B cell (primary cell): ENCODE measurements around the gene BNIP2. TPM values are rescaled to one million over a fixed set of nuclear protein-coding genes. Genes with fewer than 3 reads are reported as not detected.
A peak's percentile ranks its signal among the peaks of the same experiment; 100 is the strongest.

ENCODE experiments used
- ATAC-seq: fragments of 200-7000 bp; cut with Tn5 transposase; one replicate; pipeline ENCODE4 v1.10.0; 2021; ENCODE audit warnings: low read depth, mild to moderate bottlenecking, moderate number of reproducible peaks, moderate library complexity
- CTCF ChIA-PET: fragments of 350-600 bp; sonication (Branson Sonifier 250); formaldehyde crosslinking; loops from one replicate; lab custom pipeline; 2021; ENCODE audit warnings: antibody characterized with exemption, inconsistent platforms; lab: Charles Lee
- POLR2A ChIA-PET: fragments of 350-600 bp; sonication (Branson Sonifier 250); formaldehyde crosslinking; loops from one replicate; lab custom pipeline; 2021; ENCODE audit warnings: antibody characterized with exemption; lab: Charles Lee
- DNase-seq: peaks from one replicate; pipeline ENCODE4 v3.0.0; 2013
- H2AFZ ChIP-seq: 2 replicates; pipeline ENCODE4 v1.6.1; 2012; ENCODE audit warnings: mild to moderate bottlenecking, low read depth, low read length; ENCODE audit not compliant: insufficient read depth, poor library complexity, severe bottlenecking
- H3K27ac ChIP-seq, 2 donors: 1 replicate in 1 of 2; 2 replicates in 1 of 2; pipeline ENCODE4 v1.5.1; 2012 to 2013; ENCODE audit warnings: low read length in 2 of 2, mild to moderate bottlenecking in 2 of 2, moderate library complexity in 1 of 2
- H3K27me3 ChIP-seq, 4 experiments: fragments of 200-600 bp in 1 of 4; sonication (generic) in 1 of 4; replicated peaks in 1 of 4; 1 replicate in 2 of 4; 2 replicates in 2 of 4; pipeline versions ENCODE4 v1.6.1 to v1.7.0; 2013 to 2016; ENCODE audit warnings: low read length in 3 of 4, mild to moderate bottlenecking in 2 of 4, mixed read lengths in 1 of 4, moderate library complexity in 1 of 4; ENCODE audit not compliant: insufficient read depth in 4 of 4, control insufficient read depth in 3 of 4; ENCODE audit errors: control extremely low read depth in 1 of 4
- H3K36me3 ChIP-seq, 2 experiments: replicated peaks in 1 of 2; 1 replicate in 1 of 2; 2 replicates in 1 of 2; pipeline versions ENCODE4 v1.6.1 to v1.7.1; 2013; ENCODE audit warnings: low read length in 1 of 2; ENCODE audit not compliant: insufficient read depth in 2 of 2, control insufficient read depth in 1 of 2; ENCODE audit errors: control extremely low read depth in 1 of 2, extremely low read depth in 1 of 2
- H3K4me1 ChIP-seq, 2 donors: fragments of 200-600 bp in 1 of 2; sonication (generic) in 1 of 2; 1 replicate in 1 of 2; 2 replicates in 1 of 2; pipeline versions ENCODE4 v1.5.1 to v1.6.1; 2013 to 2017; ENCODE audit warnings: low read length in 2 of 2; ENCODE audit not compliant: control insufficient read depth in 2 of 2, insufficient read depth in 2 of 2
- H3K4me2 ChIP-seq: replicated peaks from 2 replicates; pipeline ENCODE3; 2012; ENCODE audit warnings: mild to moderate bottlenecking, low read depth, low read length; ENCODE audit not compliant: poor library complexity, severe bottlenecking
- H3K4me3 ChIP-seq, 5 experiments: fragments of 200-600 bp in 1 of 5; sonication (generic) in 1 of 5; 1 replicate in 3 of 5; 2 replicates in 2 of 5; pipeline versions ENCODE4 v1.5.1 to v1.7.0; 2011 to 2016; ENCODE audit warnings: low read length in 4 of 5, mild to moderate bottlenecking in 4 of 5, low read depth in 2 of 5, control low read depth in 1 of 5, moderate library complexity in 1 of 5; ENCODE audit not compliant: insufficient read depth in 1 of 5; ENCODE audit errors: control extremely low read depth in 1 of 5, extremely low read depth in 1 of 5
- H3K79me2 ChIP-seq: fragments of 200-600 bp; sonication (generic); one replicate; pipeline ENCODE4 v1.6.0; 2016; ENCODE audit warnings: low read length; ENCODE audit not compliant: control insufficient read depth, insufficient read depth
- H3K9ac ChIP-seq: fragments of 200-600 bp; sonication (generic); 2 replicates; pipeline ENCODE4 v1.6.1; 2017; ENCODE audit warnings: mild to moderate bottlenecking, low read length, moderate library complexity
- H3K9me3 ChIP-seq, 3 donors: one replicate each; pipeline versions ENCODE4 v1.6.1 to v1.7.1; 2013; ENCODE audit warnings: low read length in 2 of 3; ENCODE audit not compliant: control insufficient read depth in 2 of 3, insufficient read depth in 1 of 3; ENCODE audit errors: control extremely low read depth in 1 of 3
- H4K20me1 ChIP-seq: 2 replicates; pipeline ENCODE4 v1.6.0; 2012; ENCODE audit warnings: mild to moderate bottlenecking, low read length; ENCODE audit not compliant: insufficient read depth, control insufficient read depth, poor library complexity, severe bottlenecking
- H3K27ac Mint-ChIP-seq: one replicate; pipeline ENCODE4 v1.8.0; 2021; ENCODE audit warnings: mixed read lengths
- H3K27me3 Mint-ChIP-seq: one replicate; pipeline ENCODE4 v1.8.0; 2021; ENCODE audit warnings: mixed read lengths
- H3K4me1 Mint-ChIP-seq: one replicate; pipeline ENCODE4 v1.8.0; 2021; ENCODE audit warnings: mixed read lengths
- H3K4me3 Mint-ChIP-seq: one replicate; pipeline ENCODE4 v1.8.0; 2021; ENCODE audit warnings: mixed read lengths
- H3K9me3 Mint-ChIP-seq: one replicate; pipeline ENCODE4 v1.8.0; 2022; ENCODE audit warnings: mixed read lengths; ENCODE audit not compliant: insufficient read depth
- CTCF ChIP-seq: fragments of 200-600 bp; IDR thresholded peaks from one replicate; pipeline ENCODE4 v1.8.0; 2022; ENCODE audit warnings: antibody characterized with exemption, mild to moderate bottlenecking
- EZH2 ChIP-seq: IDR thresholded peaks from 2 replicates; pipeline ENCODE4 v1.6.1; 2012; ENCODE audit warnings: borderline replicate concordance, low read depth, mild to moderate bottlenecking, moderate library complexity, low read length; ENCODE audit not compliant: insufficient read depth, poor library complexity, severe bottlenecking
- WGBS: methylation state at CpG from one replicate; pipeline ENCODE4 v1.1.5; 2013; ENCODE audit warnings: missing lambda C conversion rate; ENCODE audit not compliant: insufficient coverage; 5-methylcytosine and 5-hydroxymethylcytosine counted together
- intact Hi-C: fragments of 100-400 bp; cut with micrococcal nuclease; formaldehyde crosslinking; loops from one replicate; pipeline ENCODE4 v1.10.0; 2022
- polyA plus RNA-seq: library from polyadenylated mRNA; depleted of rRNA; stranded (reverse); fragments of >200 nt; gene quantifications from 2 replicates; pipeline ENCODE4 v1.2.3, GENCODE V29; 2012
- total RNA-seq, 2 donors: library from RNA; stranded (reverse); fragments of 120-200 nt in 1 of 2; gene quantifications; 1 replicate in 1 of 2; 2 replicates in 1 of 2; pipeline versions ENCODE4 v1.2.3 to v1.2.4, GENCODE V29; 2013 to 2022

The BNIP2 gene
- total and polyA plus RNA-seq, 2 donors (not counting 1 experiment from before 2014, with no cell fraction given): 21.3 to 91.2 TPM

- POLR2A ChIA-PET: interaction anchor here (0.5 kb wide), 1 partner anchor 772 kb away, joined by 4 read pairs; no protein-coding TSS in a partner anchor
Measured at GRCh38 chr15:59654046-59654445, 35.1 kb downstream of the BNIP2 start.

More at GRCh38 chr15:59654046-59654445, 35.1 kb downstream of the BNIP2 start:
- Histone ChIP-seq H3K36me3 (peaks cover 24 to 42% of the 10 kb centered on the region in 2 experiments), H3K27me3 (no peaks in the 10 kb centered on the region), H3K9me3 (peaks cover 0 to 2% (median 0%) of the 10 kb centered on the region in 3 donors), H2AFZ (no peak overlapping the region), H3K4me3 (no peak overlapping the region), H3K9ac (no peak overlapping the region), H3K4me1 (peaks cover 19 to 27% of the 10 kb centered on the region in 2 donors), H3K4me2 (no peak overlapping the region), H3K79me2 (peaks cover 53% of the 10 kb centered on the region), H3K27ac (peak overlapping the region in 1 of 2 donors; percentile 14), H4K20me1 (peaks cover 31% of the 10 kb centered on the region)
- no peak for TF ChIP-seq EZH2
- TF ChIP-seq CTCF: no peak
- Mint-ChIP-seq H3K27ac (no peak overlapping the region), H3K27me3 (no peaks in the 10 kb centered on the region), H3K9me3 (no peaks in the 10 kb centered on the region), H3K4me3 (no peak overlapping the region), H3K4me1 (peaks cover 11% of the 10 kb centered on the region)
- CTCF ChIA-PET: interaction anchor here (1.5 to 2.4 kb wide), 2 partner anchors 9 to 121 kb away, joined by 3 to 9 read pairs; no protein-coding TSS in a partner anchor
- no peak for DNase-seq
- no peak for ATAC-seq
- WGBS: no CpG with 5 or more reads among the region's 1 CpG
- intact Hi-C loops: loop anchor here (10.0 kb wide), 1 partner anchor 119 kb away; no protein-coding TSS in a partner anchor
